ENCODE data around the gene LY86.
A peak's percentile ranks its signal among the peaks of the same experiment; 100 is the strongest.

LY86 gene

GRCh38 chr6:6595952-6596351 lies 7.4 kb downstream of the LY86 start:
- no peak for DNase-seq
- TF ChIP-seq CTCF (IDR thresholded peaks at IDR 0.05): no peak
- Mint-ChIP-seq H3K36me3 (ENCODE audit: low read depth) (no peaks in the 10 kb centered on the region), H3K9me3 (no peaks in the 10 kb centered on the region), H3K4me3 (no peak overlapping the region), H3K4me1 (peaks cover 53% of the 10 kb centered on the region), H3K27ac (no peak overlapping the region), H3K27me3 (ENCODE audit: low read depth, poor library complexity) (peaks cover 4% of the 10 kb centered on the region)

- no peak for DNase-seq
- H3K36me3 Mint-ChIP-seq (ENCODE audit: low read depth): no peaks in the 10 kb centered on the region
- peaks cover 57% of the 10 kb centered on the region for H3K4me1 Mint-ChIP-seq
- H3K27me3 Mint-ChIP-seq (ENCODE audit: low read depth, poor library complexity): peaks cover 4% of the 10 kb centered on the region
- H3K27ac Mint-ChIP-seq: peak overlapping the region; percentile 32
- no peak overlapping the region for H3K4me3 Mint-ChIP-seq
- no peak for TF ChIP-seq CTCF (IDR thresholded peaks at IDR 0.05)
- H3K9me3 Mint-ChIP-seq: no peaks in the 10 kb centered on the region
Observed at GRCh38 chr6:6596529-6597328, 8.2 kb downstream of the LY86 start.

- Mint-ChIP-seq H3K36me3 (ENCODE audit: low read depth) (no peaks in the 10 kb centered on the region), H3K4me3 (no peak overlapping the region), H3K27me3 (ENCODE audit: low read depth, poor library complexity) (peaks cover 4% of the 10 kb centered on the region), H3K27ac (peak overlapping the region; percentile 36), H3K9me3 (no peaks in the 10 kb centered on the region), H3K4me1 (peaks cover 62% of the 10 kb centered on the region)
- TF ChIP-seq CTCF (IDR thresholded peaks at IDR 0.05): no peak
- DNase-seq: no peak
Observed at GRCh38 chr6:6597682-6598081, 9.2 kb downstream of the LY86 start.

GRCh38 chr6:6599468-6599873 lies 11.0 kb downstream of the LY86 start:
- Mint-ChIP-seq H3K36me3 (ENCODE audit: low read depth) (no peaks in the 10 kb centered on the region), H3K27me3 (ENCODE audit: low read depth, poor library complexity) (peaks cover 4% of the 10 kb centered on the region), H3K9me3 (peaks cover 8% of the 10 kb centered on the region), H3K4me1 (peaks cover 66% of the 10 kb centered on the region), H3K4me3 (no peak overlapping the region), H3K27ac (peak overlapping the region; percentile 23)
- no peak for DNase-seq
- no peak for TF ChIP-seq CTCF (IDR thresholded peaks at IDR 0.05)

GRCh38 chr6:6600875-6601274 lies 12.4 kb downstream of the LY86 start:
- Mint-ChIP-seq H3K4me1 (peaks cover 61% of the 10 kb centered on the region), H3K27ac (peak overlapping the region; percentile 24), H3K36me3 (ENCODE audit: low read depth) (no peaks in the 10 kb centered on the region), H3K27me3 (ENCODE audit: low read depth, poor library complexity) (peaks cover 4% of the 10 kb centered on the region), H3K4me3 (no peak overlapping the region), H3K9me3 (peaks cover 20% of the 10 kb centered on the region)
- no peak for TF ChIP-seq CTCF (IDR thresholded peaks at IDR 0.05)
- DNase-seq: no peak

- Mint-ChIP-seq H3K4me3 (no peak overlapping the region), H3K27ac (no peak overlapping the region), H3K27me3 (ENCODE audit: low read depth, poor library complexity) (peaks cover 3% of the 10 kb centered on the region), H3K4me1 (peaks cover 48% of the 10 kb centered on the region), H3K9me3 (peaks cover 22% of the 10 kb centered on the region), H3K36me3 (ENCODE audit: low read depth) (no peaks in the 10 kb centered on the region)
- DNase-seq: no peak
- TF ChIP-seq CTCF (IDR thresholded peaks at IDR 0.05): no peak
Observed at GRCh38 chr6:6602262-6602661, 13.7 kb downstream of the LY86 start.
